Right atrium auricular region (tissue), 2 donors: ENCODE measurements around the gene BRSK2. TPM values are rescaled to one million over a fixed set of nuclear protein-coding genes. Genes with fewer than 3 reads are reported as not detected.
"Not testable (repeated sequence)": the region's sequence is repeated elsewhere in the genome, so short reads cannot be mapped to it uniquely, and the experiment has no call there.

Experiments used
- DNase-seq: peaks from one replicate; pipeline ENCODE4 v3.0.0-alpha.2; 2019; ENCODE audit warnings: low spot score
- H3K27ac ChIP-seq, 2 donors: fragments of 200-600 bp; sonication (generic); 1 replicate in 1 of 2; 2 replicates in 1 of 2; pipeline ENCODE4 v1.5.1; 2016 to 2019
- H3K27me3 ChIP-seq, 2 donors: fragments of 200-600 bp; sonication (generic); one replicate each; pipeline versions ENCODE4 v1.5.1 to v1.6.0; 2017 to 2019
- H3K36me3 ChIP-seq: fragments of 200-600 bp; sonication (generic); one replicate; pipeline ENCODE4 v1.5.1; 2016
- H3K4me1 ChIP-seq, 2 donors: fragments of 200-600 bp; sonication (generic); one replicate each; pipeline versions ENCODE4 v1.5.1 to v1.6.0; 2017 to 2019
- H3K4me3 ChIP-seq, 2 donors: fragments of 200-600 bp; sonication (generic); 1 replicate in 1 of 2; 2 replicates in 1 of 2; pipeline ENCODE4 v1.5.1; 2017 to 2019; ENCODE audit warnings: mild to moderate bottlenecking in 1 of 2, moderate library complexity in 1 of 2
- H3K9me3 ChIP-seq, 2 donors: fragments of 200-600 bp; sonication (generic); one replicate each; pipeline ENCODE4 v1.5.1; 2019
- CTCF ChIP-seq, 2 donors: fragments of 200-600 bp; sonication (generic); IDR thresholded peaks; one replicate each; pipeline ENCODE4 v1.5.1; 2019; ENCODE audit warnings: antibody characterized with exemption in 2 of 2
- total RNA-seq, 2 donors: library from RNA; depleted of rRNA; stranded (reverse); fragments of >200 nt; gene quantifications; one replicate each; pipeline ENCODE4 v1.1.0, GENCODE V29; 2016

Gene BRSK2
- total RNA-seq, 2 donors from 2014 or later = 0.19 to 0.51 TPM

- Histone ChIP-seq H3K9me3 (no peaks in the 10 kb centered on the region), H3K4me1 (peaks cover 0 to 26% of the 10 kb centered on the region in 2 donors), H3K27me3 (no peaks in the 10 kb centered on the region), H3K36me3 (no peaks in the 10 kb centered on the region), H3K27ac (no peak overlapping the region), H3K4me3 (no peak overlapping the region)
- TF ChIP-seq CTCF (IDR thresholded peaks at IDR 0.05) = no peak
- DNase-seq = no peak
Measured at GRCh38 chr11:1433568-1433967, 43.8 kb downstream of the BRSK2 start.

- H3K4me3 ChIP-seq = no peak overlapping the region
- H3K27me3 ChIP-seq = no peaks in the 10 kb centered on the region
- no peaks in the 10 kb centered on the region for H3K36me3 ChIP-seq
- H3K27ac ChIP-seq = no peak overlapping the region
- H3K4me1 ChIP-seq = peaks cover 0 to 32% of the 10 kb centered on the region in 2 donors
- TF ChIP-seq CTCF (IDR thresholded peaks at IDR 0.05) = no peak
- DNase-seq = no peak
- no peaks in the 10 kb centered on the region for H3K9me3 ChIP-seq
Measured at GRCh38 chr11:1433977-1434640, 44.4 kb downstream of the BRSK2 start.

GRCh38 chr11:1435479-1435819, 45.7 kb downstream of the BRSK2 start:
- not testable (repeated sequence) for H3K9me3 ChIP-seq, H3K27ac ChIP-seq, H3K4me3 ChIP-seq, H3K36me3 ChIP-seq, DNase-seq, H3K27me3 ChIP-seq
- H3K4me1 ChIP-seq = peaks cover 0 to 36% of the 10 kb centered on the region in 2 donors

GRCh38 chr11:1435820-1436467, 46.2 kb downstream of the BRSK2 start:
- Histone ChIP-seq H3K9me3 (no peaks in the 10 kb centered on the region), H3K36me3 (no peaks in the 10 kb centered on the region), H3K4me3 (no peak overlapping the region), H3K27me3 (no peaks in the 10 kb centered on the region), H3K27ac (no peak overlapping the region), H3K4me1 (peaks cover 0 to 36% of the 10 kb centered on the region in 2 donors)
- no peak for DNase-seq
- TF ChIP-seq CTCF (IDR thresholded peaks at IDR 0.05) = no peak

GRCh38 chr11:1436468-1437039, 46.8 kb downstream of the BRSK2 start:
- H3K27ac ChIP-seq = no peak overlapping the region

More at GRCh38 chr11:1436468-1437039, 46.8 kb downstream of the BRSK2 start:
- DNase-seq = no peak
- Histone ChIP-seq H3K4me3 (no peak overlapping the region), H3K27me3 (no peaks in the 10 kb centered on the region), H3K36me3 (no peaks in the 10 kb centered on the region), H3K9me3 (no peaks in the 10 kb centered on the region), H3K4me1 (peaks cover 0 to 36% of the 10 kb centered on the region in 2 donors)
- TF ChIP-seq CTCF (IDR thresholded peaks at IDR 0.05) = no peak
